OCI-M2 (cell line): Measurements from ENCODE around the gene NUBP2.

ENCODE experiments used
- DNase-seq: peaks from one replicate; lab custom pipeline; 2025; ENCODE audit not compliant: unreplicated experiment; lab: John Stamatoyannopoulos, UW

Gene NUBP2

GRCh38 chr16:1771188-1771863 lies 11.4 kb upstream of the NUBP2 start, which contains the start of gene NME3:
NME3 (minus strand) TSS chr16:1771543; CDS start chr16:1771534, 9 bp downstream.
- DNase-seq: no peak

GRCh38 chr16:1771864-1772361 lies 10.8 kb upstream of the NUBP2 start:
- no peak for DNase-seq

DNA sequence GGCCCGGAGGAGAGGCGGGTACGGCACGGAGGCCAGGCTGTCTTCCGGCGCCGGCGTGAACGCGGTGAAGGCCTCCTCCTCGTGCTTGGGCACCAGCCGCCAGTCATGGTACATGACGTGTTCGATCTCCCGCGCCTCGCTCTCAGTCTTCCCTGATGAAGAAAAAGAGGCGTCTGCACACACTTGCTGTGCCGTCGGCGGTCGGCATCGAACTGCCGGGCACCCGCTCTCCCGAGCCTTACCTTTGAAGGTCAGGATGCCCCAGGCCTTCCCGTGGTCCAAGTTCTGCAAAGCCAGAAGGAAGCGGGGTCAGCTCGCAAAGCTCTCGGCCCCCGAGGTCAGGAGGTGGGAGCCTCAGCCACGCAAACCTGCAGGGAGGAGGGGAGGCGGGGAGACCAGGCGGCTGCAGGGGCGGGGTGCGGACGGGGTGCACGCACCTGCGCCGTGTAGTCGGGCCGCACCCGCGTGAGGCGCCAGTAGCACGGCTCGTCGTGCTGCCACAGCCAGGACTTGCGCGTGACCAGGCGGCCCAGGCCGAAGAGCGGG lies 10.3 kb upstream of the NUBP2 start, which contains the start of gene EME2:
EME2 (plus strand) TSS at position 449 of the 546 bp plus-strand sequence. CDS start 418 bp downstream, outside the sequence.
- no peak for DNase-seq

DNA sequence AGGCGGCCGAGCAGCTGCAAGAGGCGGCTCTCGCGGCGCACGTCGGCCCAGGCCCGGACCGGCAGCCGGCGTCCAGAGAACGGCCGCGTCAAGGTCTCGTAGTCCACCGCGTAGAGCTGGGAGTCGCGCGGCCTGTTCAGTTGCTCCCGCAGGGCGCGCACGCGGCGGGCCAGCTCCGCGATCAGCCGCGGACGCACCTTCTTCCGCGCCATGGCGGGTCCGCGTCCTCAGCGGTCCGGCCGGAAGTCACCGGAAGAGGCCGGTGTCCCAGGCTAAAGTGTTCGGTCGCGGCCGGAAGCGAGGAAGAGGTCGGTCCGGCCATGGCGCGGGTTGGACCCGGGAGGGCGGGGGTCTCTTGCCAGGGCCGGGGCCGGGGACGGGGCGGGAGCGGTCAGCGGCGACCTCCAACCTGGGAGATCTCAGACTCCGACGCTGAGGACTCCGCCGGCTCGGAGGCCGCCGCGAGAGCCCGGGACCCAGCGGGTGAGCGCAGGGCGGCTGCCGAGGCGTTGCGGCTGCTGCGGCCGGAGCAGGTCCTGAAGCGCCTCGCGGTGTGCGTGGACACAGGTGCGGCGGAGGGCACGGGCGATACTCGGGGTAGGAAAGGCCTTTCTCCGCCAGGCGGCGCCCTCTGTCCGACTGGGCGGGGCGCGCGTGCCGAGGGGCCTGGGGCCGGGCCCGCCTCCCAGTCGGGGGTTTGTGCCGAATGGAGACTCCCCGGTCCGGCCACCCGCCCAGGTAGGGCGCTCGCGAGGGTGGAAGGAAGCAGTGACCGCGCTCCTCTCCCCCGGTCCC lies 9.7 kb upstream of the NUBP2 start, which contains the start of gene MRPS34:
MRPS34 (minus strand) TSS at position 227 of the 795 bp plus-strand sequence; CDS start at position 212, 15 bp downstream.
- DNase-seq: no peak

- DNase-seq: no peak
Observed at GRCh38 chr16:1773703-1774447, 8.9 kb upstream of the NUBP2 start.

DNA sequence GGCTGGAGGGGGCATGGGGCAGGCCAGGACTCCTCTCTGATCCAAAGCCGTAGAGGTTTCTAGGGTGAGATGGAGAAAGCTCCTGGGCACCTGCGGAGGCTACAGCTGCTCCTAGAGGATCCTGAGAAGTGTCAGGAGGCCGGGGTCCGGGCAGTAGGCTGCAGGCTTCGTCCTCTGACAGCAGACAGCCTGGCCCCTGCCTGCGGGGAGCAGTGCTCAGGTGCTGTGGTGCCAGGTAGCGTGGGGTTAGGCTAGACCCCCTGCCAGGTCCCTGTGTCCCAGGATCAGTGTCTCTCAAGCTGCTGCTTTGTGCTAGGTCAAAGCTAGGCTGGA lies 8.3 kb upstream of the NUBP2 start:
- DNase-seq: no peak

GRCh38 chr16:1775006-1775845 lies 7.5 kb upstream of the NUBP2 start:
- no peak for DNase-seq

GRCh38 chr16:1775846-1776671 lies 6.7 kb upstream of the NUBP2 start:
- DNase-seq: no peak

GRCh38 chr16:1776672-1776955 lies 6.1 kb upstream of the NUBP2 start:
- DNase-seq: no peak

- DNase-seq: no peak
Observed at GRCh38 chr16:1776991-1777374, 5.8 kb upstream of the NUBP2 start.

DNA sequence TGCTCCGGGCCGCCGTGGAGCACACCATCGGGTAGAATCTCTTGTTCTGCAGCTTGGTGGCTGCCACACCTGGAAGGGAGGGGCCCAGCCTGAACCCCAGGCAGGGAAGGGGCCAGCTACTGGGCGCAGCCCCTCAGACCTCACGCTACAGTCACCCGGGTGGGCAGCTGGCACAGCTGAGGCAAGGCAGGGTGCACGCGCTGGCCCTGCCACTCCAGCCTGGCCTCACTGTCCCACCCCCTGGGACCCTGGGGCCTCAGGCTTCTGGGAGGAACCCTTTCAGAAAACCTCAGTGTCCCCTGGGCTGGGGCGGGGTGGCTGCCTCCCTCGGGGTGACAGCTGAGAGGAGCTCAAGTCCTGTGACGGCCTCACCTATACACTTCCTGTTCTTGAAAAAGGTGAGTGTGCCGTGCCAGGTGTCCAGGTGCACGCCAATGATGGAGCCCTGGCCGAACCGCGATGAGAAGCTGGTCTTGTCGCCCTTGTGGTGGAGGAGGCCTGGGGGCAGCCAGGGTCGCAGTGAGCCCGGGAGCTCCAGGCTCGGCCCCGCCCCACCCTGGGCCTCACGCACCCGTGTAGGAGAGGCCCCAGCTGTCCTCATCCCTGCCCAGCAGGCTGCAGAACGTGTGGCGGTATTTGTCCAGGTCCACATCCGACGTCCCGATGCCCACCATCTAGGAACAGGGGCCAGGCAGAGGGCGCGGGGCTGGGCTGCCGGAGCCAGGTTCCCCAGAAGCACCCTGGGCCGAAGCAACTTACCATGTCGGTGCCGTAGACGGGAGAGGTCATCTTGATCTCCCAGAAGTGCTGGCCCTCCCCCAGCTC lies 5.2 kb upstream of the NUBP2 start:
- no peak for DNase-seq

DNA sequence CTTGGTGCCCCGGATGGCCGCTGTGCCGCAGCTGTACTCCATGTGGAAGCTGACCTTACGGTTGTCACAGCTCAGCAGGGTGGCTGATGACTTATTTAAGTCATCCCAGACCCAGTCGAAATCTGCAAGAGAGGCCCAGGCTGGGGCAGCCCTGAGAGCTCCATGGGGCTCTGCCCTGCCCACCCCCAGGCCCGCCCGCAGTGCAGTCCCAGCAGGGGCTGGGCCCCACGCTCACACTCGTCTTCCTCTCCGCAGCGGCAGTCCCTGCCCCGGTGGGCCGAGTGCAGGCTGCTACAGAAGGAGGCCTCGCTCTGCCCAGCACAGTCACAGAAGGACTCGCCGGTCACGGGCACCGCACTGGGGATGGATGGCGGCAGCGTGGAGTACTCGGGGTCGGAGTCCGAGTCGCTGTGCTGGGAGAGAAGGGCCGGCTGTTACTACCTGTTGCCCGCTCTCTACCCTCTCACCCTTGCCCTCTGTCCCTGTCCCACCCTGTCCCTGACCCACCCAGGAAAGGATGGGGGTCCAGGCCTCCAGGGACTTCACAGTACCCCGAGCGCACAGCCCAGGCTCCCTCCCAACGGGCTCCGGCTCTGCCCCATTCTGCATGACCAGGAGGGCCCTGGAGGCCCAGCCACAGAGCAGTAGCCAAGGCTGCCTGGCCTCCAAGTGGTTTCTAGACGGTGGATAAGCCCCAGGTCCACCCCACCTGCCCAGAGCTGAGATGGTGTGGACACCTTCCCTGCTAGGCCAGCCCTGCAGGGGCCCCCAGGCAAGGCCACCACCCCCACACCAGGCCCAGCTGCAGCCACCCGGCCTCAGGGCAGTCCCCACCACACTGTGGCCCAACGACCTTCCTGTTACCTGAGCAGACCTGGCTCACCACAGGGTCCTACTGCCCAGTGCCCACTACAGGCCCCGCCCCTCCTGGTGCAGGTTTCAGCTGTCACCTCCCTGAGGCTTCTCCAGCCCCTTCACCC lies 4.3 kb upstream of the NUBP2 start:
- no peak for DNase-seq

GRCh38 chr16:1779234-1779701 lies 3.5 kb upstream of the NUBP2 start:
- no peak for DNase-seq

GRCh38 chr16:1779741-1780676 lies 2.8 kb upstream of the NUBP2 start:
- DNase-seq: no peak

DNA sequence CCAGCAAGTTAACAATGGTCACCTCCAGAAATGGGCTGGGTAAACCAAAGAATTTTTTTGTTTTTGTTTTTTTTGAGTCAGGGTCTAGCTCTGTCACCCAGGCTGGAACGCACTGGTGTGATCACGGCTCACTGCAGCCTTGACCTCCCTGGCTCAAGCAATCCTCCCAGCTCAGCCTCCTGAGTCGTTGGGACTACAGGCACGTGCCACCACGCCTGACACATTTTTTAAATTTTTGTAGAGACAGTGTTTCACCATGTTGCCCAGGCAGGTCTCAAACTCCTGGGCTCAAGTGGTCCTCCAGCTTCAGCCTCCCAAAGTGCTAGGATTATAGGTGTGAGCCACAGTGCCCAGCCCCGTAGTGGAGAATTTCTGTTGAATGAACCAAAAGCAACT lies 2.1 kb upstream of the NUBP2 start:
- no peak for DNase-seq

DNA sequence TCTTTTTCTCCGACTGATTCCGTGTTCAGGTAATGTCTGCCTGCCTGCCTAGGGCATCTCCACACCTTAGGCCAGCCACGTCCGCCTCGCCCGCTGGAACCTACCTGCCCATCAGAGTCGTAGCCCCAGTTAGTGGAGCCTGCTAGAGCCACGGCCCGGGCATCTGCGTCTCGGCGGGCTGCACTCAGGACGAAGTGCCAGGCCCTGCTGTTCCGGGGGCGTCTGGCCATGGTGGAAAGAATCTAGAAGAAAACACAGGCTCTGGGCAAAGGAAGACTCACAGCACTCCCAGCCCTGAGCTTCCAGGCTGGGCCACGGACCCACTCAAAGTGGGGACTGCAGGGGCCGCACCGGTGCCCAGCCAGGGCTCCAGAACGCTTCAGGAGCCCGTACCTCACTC lies 1.5 kb upstream of the NUBP2 start:
- no peak for DNase-seq
